Panc1 (cell line): ENCODE measurements around the gene PRKG1. TPM values are rescaled to one million over a fixed set of nuclear protein-coding genes. Genes with fewer than 3 reads are reported as not detected.

Source experiments
- ATAC-seq: fragments of 200-7000 bp; cut with Tn5 transposase; 2 replicates; pipeline ENCODE4 v1.9.1; 2020; ENCODE audit warnings: mild to moderate bottlenecking, moderate library complexity
- BruUV-seq: library from RNA; stranded (reverse); fragments of 400-500 nt; replicated peaks from 2 replicates; lab custom pipeline; 2021; lab: Mats Ljungman, UMichigan
- CTCF ChIA-PET: fragments of 300-600 bp; sonication (Branson Sonifier 250); formaldehyde crosslinking; loops from one replicate; lab custom pipeline; 2022; ENCODE audit warnings: antibody characterized with exemption; lab: Charles Lee
- POLR2A ChIA-PET: fragments of 300-600 bp; sonication (Branson Sonifier 250); formaldehyde crosslinking; loops from one replicate; lab custom pipeline; 2022; ENCODE audit warnings: antibody characterized with exemption; lab: Charles Lee
- DNase-seq: peaks from one replicate; pipeline ENCODE4 v3.0.0-alpha.2; 2010; ENCODE audit warnings: low read depth, low spot score
- H3K27ac ChIP-seq: 2 replicates; pipeline ENCODE4 v1.5.1; 2011; ENCODE audit warnings: mild to moderate bottlenecking, low read length, inconsistent platforms
- H3K27me3 ChIP-seq: fragments of 200-500 bp; sonication (Bioruptor generic); 2 replicates; pipeline ENCODE4 v1.6.0; 2014; ENCODE audit warnings: low read length, inconsistent platforms; ENCODE audit not compliant: control insufficient read depth, insufficient read depth
- H3K36me3 ChIP-seq: fragments of 200-500 bp; sonication (Bioruptor generic); 2 replicates; pipeline ENCODE4 v1.5.1; 2014; ENCODE audit warnings: inconsistent platforms, mild to moderate bottlenecking, low read length, moderate library complexity; ENCODE audit not compliant: control insufficient read depth, insufficient read depth
- H3K4me1 ChIP-seq: 2 replicates; pipeline ENCODE4 v1.5.1; 2011; ENCODE audit warnings: inconsistent platforms, mild to moderate bottlenecking, low read length, moderate library complexity; ENCODE audit not compliant: control insufficient read depth, insufficient read depth
- H3K4me3 ChIP-seq, 2 experiments: 2 replicates each; pipeline ENCODE4 v1.5.1; 2011 to 2012; ENCODE audit warnings: low read depth in 2 of 2, low read length in 2 of 2, mild to moderate bottlenecking in 2 of 2, inconsistent platforms in 1 of 2, moderate library complexity in 1 of 2
- H3K9me3 ChIP-seq: fragments of 200-500 bp; sonication (Bioruptor generic); 2 replicates; pipeline ENCODE4 v1.5.1; 2014; ENCODE audit warnings: low read depth, mild to moderate bottlenecking, inconsistent platforms, low read length, moderate library complexity; ENCODE audit not compliant: control insufficient read depth, insufficient read depth
- POLR2AphosphoS5 ChIP-seq: IDR thresholded peaks from 2 replicates; pipeline ENCODE4 v1.6.1; 2012; ENCODE audit warnings: mild to moderate bottlenecking, low read depth, low read length, moderate library complexity
- SIN3A ChIP-seq: IDR thresholded peaks from 2 replicates; pipeline ENCODE4 v1.6.1; 2012; ENCODE audit warnings: low read depth, mild to moderate bottlenecking, low read length, moderate library complexity, borderline replicate concordance; ENCODE audit not compliant: insufficient read depth
- TCF7L2 ChIP-seq: IDR thresholded peaks from 2 replicates; pipeline ENCODE4 v1.6.1; 2011; ENCODE audit warnings: mild to moderate bottlenecking, low read depth, low read length, inconsistent platforms
- in situ Hi-C: cut with HindIII; loops from 2 replicates; pipeline ENCODE4 v1.10.0; 2016; ENCODE audit warnings: low sequenced_read_pairs, low pct_unique_long_range_greater_than_20kb
- intact Hi-C: fragments of 100-400 bp; cut with micrococcal nuclease; formaldehyde crosslinking; loops from one replicate; pipeline ENCODE4 v1.10.0; 2022; ENCODE audit not compliant: unreplicated experiment
- total RNA-seq: library from RNA; stranded (reverse); gene quantifications from one replicate; pipeline ENCODE4 v1.2.1, GENCODE V29; 2021; ENCODE audit not compliant: unreplicated experiment
- TF ChIP-seq, protein P1 (sequence below), 2 experiments: IDR thresholded peaks; 2 replicates each; pipeline ENCODE4 v1.6.1; 2011 to 2012; ENCODE audit warnings: low read depth in 2 of 2, control low read depth in 1 of 2, low read length in 1 of 2, mild to moderate bottlenecking in 1 of 2, moderate library complexity in 1 of 2; ENCODE audit not compliant: insufficient read depth in 1 of 2
- TF ChIP-seq, protein P2 (sequence below): fragments of 450-650 bp; IDR thresholded peaks from 2 replicates; pipeline ENCODE4 v1.5.1; 2017; ENCODE audit warnings: mild to moderate bottlenecking

The PRKG1 gene
- total RNA-seq, 1 experiment from 2014 or later: 0.92 TPM

DNA sequence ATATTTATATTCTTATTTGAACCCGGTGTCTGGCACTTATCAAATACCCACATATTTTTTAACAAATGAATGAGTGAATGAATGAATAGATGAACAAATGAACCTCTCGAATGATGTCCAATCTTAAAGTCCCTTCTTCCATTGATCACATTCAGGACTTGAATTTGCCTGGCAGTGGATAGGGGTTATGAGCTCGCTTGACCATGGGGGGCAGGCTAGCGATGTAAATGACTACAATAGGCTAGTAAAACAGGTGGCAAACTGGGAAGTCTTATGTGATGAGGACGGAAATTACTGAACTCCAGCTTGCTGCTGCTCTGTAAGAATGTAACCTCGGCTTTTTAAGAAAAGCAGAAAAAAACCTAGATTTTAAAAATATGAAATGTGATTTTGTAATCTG lies 992.1 kb downstream of the PRKG1 start:
- TF ChIP-seq SIN3A (no peak), POLR2AphosphoS5 (no peak), TCF7L2 (no peak)
- TF ChIP-seq, protein P1, sequence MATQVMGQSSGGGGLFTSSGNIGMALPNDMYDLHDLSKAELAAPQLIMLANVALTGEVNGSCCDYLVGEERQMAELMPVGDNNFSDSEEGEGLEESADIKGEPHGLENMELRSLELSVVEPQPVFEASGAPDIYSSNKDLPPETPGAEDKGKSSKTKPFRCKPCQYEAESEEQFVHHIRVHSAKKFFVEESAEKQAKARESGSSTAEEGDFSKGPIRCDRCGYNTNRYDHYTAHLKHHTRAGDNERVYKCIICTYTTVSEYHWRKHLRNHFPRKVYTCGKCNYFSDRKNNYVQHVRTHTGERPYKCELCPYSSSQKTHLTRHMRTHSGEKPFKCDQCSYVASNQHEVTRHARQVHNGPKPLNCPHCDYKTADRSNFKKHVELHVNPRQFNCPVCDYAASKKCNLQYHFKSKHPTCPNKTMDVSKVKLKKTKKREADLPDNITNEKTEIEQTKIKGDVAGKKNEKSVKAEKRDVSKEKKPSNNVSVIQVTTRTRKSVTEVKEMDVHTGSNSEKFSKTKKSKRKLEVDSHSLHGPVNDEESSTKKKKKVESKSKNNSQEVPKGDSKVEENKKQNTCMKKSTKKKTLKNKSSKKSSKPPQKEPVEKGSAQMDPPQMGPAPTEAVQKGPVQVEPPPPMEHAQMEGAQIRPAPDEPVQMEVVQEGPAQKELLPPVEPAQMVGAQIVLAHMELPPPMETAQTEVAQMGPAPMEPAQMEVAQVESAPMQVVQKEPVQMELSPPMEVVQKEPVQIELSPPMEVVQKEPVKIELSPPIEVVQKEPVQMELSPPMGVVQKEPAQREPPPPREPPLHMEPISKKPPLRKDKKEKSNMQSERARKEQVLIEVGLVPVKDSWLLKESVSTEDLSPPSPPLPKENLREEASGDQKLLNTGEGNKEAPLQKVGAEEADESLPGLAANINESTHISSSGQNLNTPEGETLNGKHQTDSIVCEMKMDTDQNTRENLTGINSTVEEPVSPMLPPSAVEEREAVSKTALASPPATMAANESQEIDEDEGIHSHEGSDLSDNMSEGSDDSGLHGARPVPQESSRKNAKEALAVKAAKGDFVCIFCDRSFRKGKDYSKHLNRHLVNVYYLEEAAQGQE (IDR thresholded peaks at IDR 0.05; ENCODE audit: insufficient read depth in 1 of 2, low read depth in 2 of 2, low read length in 1 of 2): no peak
- TF ChIP-seq, protein P2, sequence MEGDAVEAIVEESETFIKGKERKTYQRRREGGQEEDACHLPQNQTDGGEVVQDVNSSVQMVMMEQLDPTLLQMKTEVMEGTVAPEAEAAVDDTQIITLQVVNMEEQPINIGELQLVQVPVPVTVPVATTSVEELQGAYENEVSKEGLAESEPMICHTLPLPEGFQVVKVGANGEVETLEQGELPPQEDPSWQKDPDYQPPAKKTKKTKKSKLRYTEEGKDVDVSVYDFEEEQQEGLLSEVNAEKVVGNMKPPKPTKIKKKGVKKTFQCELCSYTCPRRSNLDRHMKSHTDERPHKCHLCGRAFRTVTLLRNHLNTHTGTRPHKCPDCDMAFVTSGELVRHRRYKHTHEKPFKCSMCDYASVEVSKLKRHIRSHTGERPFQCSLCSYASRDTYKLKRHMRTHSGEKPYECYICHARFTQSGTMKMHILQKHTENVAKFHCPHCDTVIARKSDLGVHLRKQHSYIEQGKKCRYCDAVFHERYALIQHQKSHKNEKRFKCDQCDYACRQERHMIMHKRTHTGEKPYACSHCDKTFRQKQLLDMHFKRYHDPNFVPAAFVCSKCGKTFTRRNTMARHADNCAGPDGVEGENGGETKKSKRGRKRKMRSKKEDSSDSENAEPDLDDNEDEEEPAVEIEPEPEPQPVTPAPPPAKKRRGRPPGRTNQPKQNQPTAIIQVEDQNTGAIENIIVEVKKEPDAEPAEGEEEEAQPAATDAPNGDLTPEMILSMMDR: peak; percentile 27; the same call in 1 of the 2 replicates
- no peak for ATAC-seq
- Histone ChIP-seq H3K36me3 (no peaks in the 10 kb centered on the region), H3K27ac (no peak overlapping the region), H3K4me3 (no peak overlapping the region), H3K9me3 (no peaks in the 10 kb centered on the region), H3K4me1 (no peaks in the 10 kb centered on the region), H3K27me3 (no peaks in the 10 kb centered on the region)
- DNase-seq: no peak
- intact Hi-C loops: no loop called here
- ChIA-PET POLR2A (no interaction called here), CTCF (no interaction called here)
- no TSS peak for BruUV-seq
- in situ Hi-C loops: no loop called here

DNA sequence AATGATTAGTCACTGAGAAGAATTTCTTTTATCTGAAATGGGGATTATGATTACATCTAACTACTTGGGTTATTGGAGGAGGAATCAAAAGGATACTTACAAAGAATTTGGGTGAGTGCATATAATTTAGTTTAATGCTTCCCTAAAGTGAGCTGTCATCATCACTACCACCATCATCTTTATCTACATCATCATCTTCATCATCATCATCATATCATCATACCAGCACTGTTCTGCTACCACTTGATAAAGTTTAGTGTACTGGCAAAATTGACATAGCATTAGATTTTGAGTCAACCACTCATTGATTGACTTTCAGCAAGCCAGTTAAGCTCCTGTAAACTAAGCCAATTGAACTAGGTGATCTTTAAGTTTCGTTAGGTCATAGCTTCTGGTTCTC lies 994.2 kb downstream of the PRKG1 start:
- TF ChIP-seq, protein P1 (IDR thresholded peaks at IDR 0.05; ENCODE audit: insufficient read depth in 1 of 2, low read depth in 2 of 2, low read length in 1 of 2): no peak
- no peak for TF ChIP-seq SIN3A
- TF ChIP-seq POLR2AphosphoS5: no peak
- TF ChIP-seq, protein P2: no peak
- TF ChIP-seq TCF7L2: no peak
- H3K9me3 ChIP-seq: no peaks in the 10 kb centered on the region
- H3K27ac ChIP-seq: no peak overlapping the region
- BruUV-seq: no TSS peak
- in situ Hi-C loops (no loop called here), intact Hi-C loops (no loop called here)
- ATAC-seq (no peak), DNase-seq (no peak)
- no peaks in the 10 kb centered on the region for H3K27me3 ChIP-seq
- H3K4me3 ChIP-seq: no peak overlapping the region
- no peaks in the 10 kb centered on the region for H3K4me1 ChIP-seq
- POLR2A ChIA-PET: no interaction called here
- no peaks in the 10 kb centered on the region for H3K36me3 ChIP-seq
- CTCF ChIA-PET: no interaction called here
